Neural progenitor cell (in vitro differentiated cells): ENCODE results near the gene ANO1. TPM values are rescaled to one million over a fixed set of nuclear protein-coding genes. Genes with fewer than 3 reads are reported as not detected.

Experiments
- DNase-seq: peaks from one replicate; pipeline ENCODE4 v3.0.0-alpha.2; 2016; ENCODE audit warnings: low spot score
- H2AFZ ChIP-seq: fragments of 200-600 bp; sonication (generic); replicated peaks from 2 replicates; pipeline ENCODE4 v1.6.1; 2016; ENCODE audit warnings: antibody characterized with exemption
- H3F3A ChIP-seq: fragments of 200-600 bp; sonication (generic); 2 replicates; pipeline ENCODE4 v1.6.1; 2016; ENCODE audit warnings: antibody characterized with exemption, low read depth
- H3K27ac ChIP-seq: fragments of 200-600 bp; sonication (generic); 2 replicates; pipeline ENCODE4 v1.5.1; 2016; ENCODE audit warnings: mild to moderate bottlenecking
- H3K27me3 ChIP-seq: fragments of 200-600 bp; sonication (generic); 2 replicates; pipeline ENCODE4 v1.6.1; 2016; ENCODE audit warnings: mild to moderate bottlenecking, moderate library complexity
- H3K36me3 ChIP-seq: fragments of 200-600 bp; sonication (generic); 2 replicates; pipeline ENCODE4 v1.5.1; 2016
- H3K4me1 ChIP-seq: fragments of 200-600 bp; sonication (generic); 2 replicates; pipeline ENCODE4 v1.6.1; 2016; ENCODE audit warnings: mixed run types
- H3K4me2 ChIP-seq: fragments of 200-600 bp; sonication (generic); 2 replicates; pipeline ENCODE4 v1.6.1; 2016
- H3K4me3 ChIP-seq: fragments of 200-600 bp; sonication (generic); 2 replicates; pipeline ENCODE4 v1.5.1; 2016
- H3K79me2 ChIP-seq: fragments of 200-600 bp; sonication (generic); 2 replicates; pipeline ENCODE4 v1.6.1; 2016; ENCODE audit warnings: low read depth
- H3K9ac ChIP-seq: fragments of 200-600 bp; sonication (generic); 2 replicates; pipeline ENCODE4 v1.6.1; 2016
- H3K9me3 ChIP-seq: fragments of 200-600 bp; sonication (generic); 2 replicates; pipeline ENCODE4 v1.5.1; 2016; ENCODE audit warnings: low read depth
- H4K20me1 ChIP-seq: fragments of 200-600 bp; sonication (generic); 2 replicates; pipeline ENCODE4 v1.6.1; 2016; ENCODE audit warnings: low read depth
- H3K27ac Mint-ChIP-seq: 3 replicates; pipeline ENCODE4 v1.8.0; 2021; ENCODE audit warnings: mixed read lengths
- H3K27me3 Mint-ChIP-seq: 2 replicates; pipeline ENCODE4 v1.8.0; 2022; ENCODE audit warnings: low read depth, mild to moderate bottlenecking, inconsistent platforms, moderate library complexity, mixed read lengths; ENCODE audit not compliant: insufficient read depth
- H3K36me3 Mint-ChIP-seq: 3 replicates; pipeline ENCODE4 v1.8.0; 2021; ENCODE audit warnings: mixed read lengths
- H3K4me1 Mint-ChIP-seq: 3 replicates; pipeline ENCODE4 v1.8.0; 2021; ENCODE audit warnings: mixed read lengths
- H3K4me3 Mint-ChIP-seq: 3 replicates; pipeline ENCODE4 v1.8.0; 2021; ENCODE audit warnings: mild to moderate bottlenecking, moderate library complexity, mixed read lengths
- H3K9me3 Mint-ChIP-seq: 3 replicates; pipeline ENCODE4 v1.8.0; 2020; ENCODE audit warnings: mixed read lengths
- EZH2 ChIP-seq: fragments of 200-600 bp; sonication (generic); IDR thresholded peaks from 2 replicates; pipeline ENCODE4 v1.6.1; 2017; ENCODE audit warnings: antibody characterized with exemption, mild to moderate bottlenecking, moderate library complexity
- EZH2phosphoT487 ChIP-seq: fragments of 200-600 bp; sonication (generic); IDR thresholded peaks from 2 replicates; pipeline ENCODE4 v1.6.1; 2017; ENCODE audit warnings: antibody characterized with exemption
- total RNA-seq: library from RNA; depleted of rRNA; stranded (reverse); fragments of >200 nt; gene quantifications from 2 replicates; pipeline ENCODE4 v1.2.3, GENCODE V29; 2015; ENCODE audit warnings: low replicate concordance
- TF ChIP-seq, protein P1 (sequence below): fragments of 200-600 bp; sonication (generic); IDR thresholded peaks from 2 replicates; pipeline ENCODE4 v1.5.1; 2017; ENCODE audit warnings: antibody characterized with exemption, mild to moderate bottlenecking

ANO1 gene
- total RNA-seq, 1 donor from 2014 or later = not detected

DNA sequence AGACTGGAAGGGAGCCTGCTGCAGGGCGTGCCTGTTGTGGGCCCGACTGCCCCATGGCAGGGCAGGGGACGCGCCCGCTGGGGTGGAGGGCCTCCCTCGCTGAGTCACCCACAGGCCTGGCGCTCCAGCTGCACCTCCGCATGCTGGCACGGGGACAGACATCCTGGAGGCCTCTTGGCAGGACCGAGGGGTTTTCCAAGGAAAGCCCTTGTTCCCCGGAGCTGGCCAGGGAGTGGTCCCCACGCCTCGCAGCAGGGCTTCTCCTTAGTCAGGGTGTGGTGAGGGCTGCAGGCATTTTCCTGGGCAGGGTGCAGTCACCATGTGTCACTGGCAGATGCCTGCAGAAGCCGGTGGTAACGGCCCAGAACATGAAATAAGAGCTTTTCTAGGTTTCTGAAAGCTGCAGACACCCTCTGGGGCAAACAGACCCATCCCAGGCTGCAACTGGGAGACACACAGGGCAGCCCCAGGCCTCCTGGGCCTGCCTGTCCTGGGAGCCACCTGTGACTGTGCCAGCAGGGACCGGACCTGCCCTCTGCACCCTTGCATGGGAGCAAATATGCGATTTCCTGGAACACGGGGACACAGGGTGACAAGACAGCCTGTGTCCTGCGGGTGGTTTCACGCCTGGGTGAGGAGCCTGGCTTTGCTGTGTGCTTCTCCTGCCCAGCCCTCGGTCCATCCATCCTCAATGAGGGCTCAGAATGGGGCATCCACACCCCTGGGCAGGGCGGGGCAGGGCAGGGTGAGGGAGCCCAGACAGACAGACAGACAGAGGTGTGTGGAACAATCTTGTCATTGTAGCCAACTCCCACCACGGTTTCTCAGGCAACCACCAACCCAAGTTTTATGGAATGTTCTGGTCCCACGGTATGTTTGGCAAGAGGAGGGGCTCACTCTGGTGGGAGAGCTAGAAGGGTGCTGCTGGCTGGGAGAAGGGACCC is 81.8 kb downstream of the ANO1 start:
- H3K36me3 ChIP-seq = no peaks in the 10 kb centered on the region
- no peak overlapping the region for H3K27ac Mint-ChIP-seq
- H3K4me3 Mint-ChIP-seq = no peak overlapping the region
- DNase-seq = no peak
- TF ChIP-seq EZH2phosphoT487 (no peak), EZH2 (no peak)
- TF ChIP-seq, protein P1, sequence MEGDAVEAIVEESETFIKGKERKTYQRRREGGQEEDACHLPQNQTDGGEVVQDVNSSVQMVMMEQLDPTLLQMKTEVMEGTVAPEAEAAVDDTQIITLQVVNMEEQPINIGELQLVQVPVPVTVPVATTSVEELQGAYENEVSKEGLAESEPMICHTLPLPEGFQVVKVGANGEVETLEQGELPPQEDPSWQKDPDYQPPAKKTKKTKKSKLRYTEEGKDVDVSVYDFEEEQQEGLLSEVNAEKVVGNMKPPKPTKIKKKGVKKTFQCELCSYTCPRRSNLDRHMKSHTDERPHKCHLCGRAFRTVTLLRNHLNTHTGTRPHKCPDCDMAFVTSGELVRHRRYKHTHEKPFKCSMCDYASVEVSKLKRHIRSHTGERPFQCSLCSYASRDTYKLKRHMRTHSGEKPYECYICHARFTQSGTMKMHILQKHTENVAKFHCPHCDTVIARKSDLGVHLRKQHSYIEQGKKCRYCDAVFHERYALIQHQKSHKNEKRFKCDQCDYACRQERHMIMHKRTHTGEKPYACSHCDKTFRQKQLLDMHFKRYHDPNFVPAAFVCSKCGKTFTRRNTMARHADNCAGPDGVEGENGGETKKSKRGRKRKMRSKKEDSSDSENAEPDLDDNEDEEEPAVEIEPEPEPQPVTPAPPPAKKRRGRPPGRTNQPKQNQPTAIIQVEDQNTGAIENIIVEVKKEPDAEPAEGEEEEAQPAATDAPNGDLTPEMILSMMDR = no peak
- no peaks in the 10 kb centered on the region for H4K20me1 ChIP-seq
- no peaks in the 10 kb centered on the region for H3F3A ChIP-seq
- H3K4me2 ChIP-seq = no peak overlapping the region
- H3K36me3 Mint-ChIP-seq = no peaks in the 10 kb centered on the region
- H3K4me1 Mint-ChIP-seq = peaks cover 25% of the 10 kb centered on the region
- H3K9ac ChIP-seq = no peak overlapping the region
- H3K4me3 ChIP-seq = no peak overlapping the region
- H3K27ac ChIP-seq = no peak overlapping the region
- H2AFZ ChIP-seq = no peak overlapping the region
- H3K9me3 Mint-ChIP-seq = no peaks in the 10 kb centered on the region
- H3K27me3 ChIP-seq = no peaks in the 10 kb centered on the region
- H3K9me3 ChIP-seq = no peaks in the 10 kb centered on the region
- no peaks in the 10 kb centered on the region for H3K79me2 ChIP-seq
- H3K4me1 ChIP-seq = peaks cover 6% of the 10 kb centered on the region
- H3K27me3 Mint-ChIP-seq = peaks cover 23% of the 10 kb centered on the region

- no peak overlapping the region for H3K4me2 ChIP-seq
- TF ChIP-seq EZH2 (no peak), EZH2phosphoT487 (no peak)
- TF ChIP-seq, protein P1 = no peak
- Mint-ChIP-seq H3K36me3 (no peaks in the 10 kb centered on the region), H3K9me3 (no peaks in the 10 kb centered on the region), H3K4me1 (peaks cover 19% of the 10 kb centered on the region), H3K27me3 (peaks cover 20% of the 10 kb centered on the region), H3K4me3 (no peak overlapping the region), H3K27ac (no peak overlapping the region)
- H3K4me1 ChIP-seq = peaks cover 6% of the 10 kb centered on the region
- H3K4me3 ChIP-seq = no peak overlapping the region
- H3K9ac ChIP-seq = no peak overlapping the region
- no peak for DNase-seq
- no peaks in the 10 kb centered on the region for H3K9me3 ChIP-seq
- H3K27ac ChIP-seq = no peak overlapping the region
- no peaks in the 10 kb centered on the region for H3F3A ChIP-seq
- H4K20me1 ChIP-seq = no peaks in the 10 kb centered on the region
- H2AFZ ChIP-seq = no peak overlapping the region
- no peaks in the 10 kb centered on the region for H3K36me3 ChIP-seq
- H3K27me3 ChIP-seq = no peaks in the 10 kb centered on the region
- no peaks in the 10 kb centered on the region for H3K79me2 ChIP-seq
These were observed 83.0 kb downstream of the ANO1 start for GRCh38 chr11:70161043-70161625.

DNA sequence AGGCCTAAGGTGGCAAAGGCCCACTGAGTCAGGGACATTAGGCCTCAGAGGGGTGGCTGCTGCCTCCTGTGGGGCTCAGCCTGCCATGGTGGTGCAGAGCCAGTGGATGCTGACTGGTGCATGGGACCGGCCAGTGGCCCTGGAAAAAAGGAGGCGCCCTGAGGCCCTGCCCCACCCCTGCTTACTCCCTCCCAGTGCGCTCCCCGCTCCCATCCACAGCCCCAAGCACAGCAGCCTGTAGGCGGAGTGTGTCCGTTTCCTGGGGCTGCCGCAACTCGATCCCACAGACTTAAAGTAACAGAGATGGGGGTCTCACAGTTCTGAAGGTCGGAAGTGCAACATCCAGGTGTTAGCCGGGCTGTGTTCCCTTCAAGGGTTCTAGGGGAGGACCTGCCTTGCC is 86.6 kb downstream of the ANO1 start:
- Mint-ChIP-seq H3K9me3 (no peaks in the 10 kb centered on the region), H3K27ac (no peak overlapping the region), H3K4me1 (peaks cover 26% of the 10 kb centered on the region), H3K4me3 (no peak overlapping the region), H3K27me3 (peaks cover 23% of the 10 kb centered on the region), H3K36me3 (no peaks in the 10 kb centered on the region)
- DNase-seq = no peak
- no peaks in the 10 kb centered on the region for H3K9me3 ChIP-seq
- peaks cover 6% of the 10 kb centered on the region for H3K4me1 ChIP-seq
- no peak overlapping the region for H2AFZ ChIP-seq
- no peak for TF ChIP-seq EZH2
- H3K27ac ChIP-seq = no peak overlapping the region
- no peaks in the 10 kb centered on the region for H3K79me2 ChIP-seq
- H3K4me2 ChIP-seq = no peak overlapping the region
- H3K9ac ChIP-seq = no peak overlapping the region
- H3K4me3 ChIP-seq = no peak overlapping the region
- H3F3A ChIP-seq = no peaks in the 10 kb centered on the region
- no peaks in the 10 kb centered on the region for H3K27me3 ChIP-seq
- no peaks in the 10 kb centered on the region for H3K36me3 ChIP-seq
- no peaks in the 10 kb centered on the region for H4K20me1 ChIP-seq

GRCh38 chr11:70167120-70167519 is 89.0 kb downstream of the ANO1 start:
- H3K27ac ChIP-seq = no peak overlapping the region
- no peaks in the 10 kb centered on the region for H3K9me3 ChIP-seq
- H3K4me1 Mint-ChIP-seq = peaks cover 27% of the 10 kb centered on the region
- peaks cover 31% of the 10 kb centered on the region for H3K27me3 Mint-ChIP-seq
- H3K9ac ChIP-seq = no peak overlapping the region
- no peaks in the 10 kb centered on the region for H3F3A ChIP-seq
- H3K36me3 ChIP-seq = no peaks in the 10 kb centered on the region
- H3K4me3 Mint-ChIP-seq = no peak overlapping the region
- DNase-seq = no peak
- no peak overlapping the region for H2AFZ ChIP-seq
- no peak overlapping the region for H3K4me2 ChIP-seq
- no peaks in the 10 kb centered on the region for H3K9me3 Mint-ChIP-seq
- peak overlapping the region; percentile 66 for H3K27ac Mint-ChIP-seq
- TF ChIP-seq, protein P1 = no peak
- TF ChIP-seq EZH2phosphoT487 (no peak), EZH2 (no peak)
- H4K20me1 ChIP-seq = no peaks in the 10 kb centered on the region
- H3K79me2 ChIP-seq = no peaks in the 10 kb centered on the region
- H3K4me1 ChIP-seq = peaks cover 6% of the 10 kb centered on the region
- no peaks in the 10 kb centered on the region for H3K27me3 ChIP-seq
- H3K4me3 ChIP-seq = no peak overlapping the region
- no peaks in the 10 kb centered on the region for H3K36me3 Mint-ChIP-seq
